ENCODE data around the gene KCND2.
"Not testable (repeated sequence)": the region's sequence is repeated elsewhere in the genome, so short reads cannot be mapped to it uniquely, and the experiment has no call there.

The KCND2 gene

DNA sequence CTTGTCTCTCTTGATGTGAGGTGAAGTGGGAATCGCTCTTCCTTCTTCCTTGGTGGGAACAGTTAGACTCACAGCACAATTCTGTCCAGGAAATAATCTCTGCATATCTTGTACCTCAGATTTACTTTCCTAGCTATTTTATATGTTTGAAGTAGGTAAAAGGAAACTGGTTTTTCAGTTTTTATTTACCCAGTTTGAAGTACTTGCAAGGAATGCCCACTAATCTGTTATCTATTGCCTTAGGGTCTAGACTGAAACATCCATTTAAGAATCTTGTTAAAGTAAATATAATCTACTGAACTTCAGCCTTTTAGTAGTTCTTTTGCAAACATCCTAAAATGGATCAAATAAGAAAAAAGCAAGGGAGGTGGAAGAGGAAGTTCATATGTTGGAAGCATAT is 229.8 kb downstream of the KCND2 start:
- no peak for FAIRE-seq

DNA sequence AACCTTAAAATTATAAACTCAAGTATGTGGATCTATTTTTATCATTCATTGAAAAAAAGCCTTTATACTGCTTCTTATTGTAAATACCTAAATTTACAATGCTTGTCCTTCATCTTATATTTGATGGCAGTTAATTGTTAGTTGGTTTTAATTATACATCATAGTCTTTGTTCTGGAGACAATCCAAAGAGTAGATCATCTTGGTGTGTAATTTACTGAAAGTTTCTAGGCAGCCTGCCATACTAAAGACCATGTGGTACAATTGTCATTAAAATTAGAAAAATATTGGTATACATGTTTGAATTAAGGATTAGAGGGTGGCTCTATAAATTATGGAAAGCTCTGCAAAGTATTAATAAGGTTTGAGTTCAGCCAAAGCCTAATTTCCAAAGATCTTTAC is 231.4 kb downstream of the KCND2 start:
- FAIRE-seq, result no peak

- FAIRE-seq, result no peak
Observed at GRCh38 chr7:120505770-120506169, 232.8 kb downstream of the KCND2 start.

DNA sequence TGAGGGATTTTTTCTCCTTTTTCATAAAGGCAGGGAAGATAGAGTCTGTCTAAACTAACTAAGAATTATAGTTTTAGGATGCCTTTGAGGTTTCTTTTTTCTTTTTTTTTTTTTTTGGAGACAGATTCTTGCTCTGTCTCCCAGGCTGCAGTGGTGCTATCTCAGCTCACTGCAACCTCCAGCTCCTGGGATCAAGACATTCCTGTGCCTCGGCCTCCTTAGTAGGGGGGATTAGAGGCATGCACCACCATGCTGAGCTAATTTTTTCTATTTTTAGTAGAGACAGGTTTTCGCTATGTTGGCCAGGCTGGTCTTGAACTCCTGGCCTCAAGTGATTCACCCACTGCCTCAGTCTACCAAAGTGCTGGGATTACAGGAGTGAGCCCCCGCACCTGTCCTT is 239.7 kb downstream of the KCND2 start:
- no peak for FAIRE-seq

GRCh38 chr7:120519224-120519623 is 246.2 kb downstream of the KCND2 start:
- FAIRE-seq, result no peak

DNA sequence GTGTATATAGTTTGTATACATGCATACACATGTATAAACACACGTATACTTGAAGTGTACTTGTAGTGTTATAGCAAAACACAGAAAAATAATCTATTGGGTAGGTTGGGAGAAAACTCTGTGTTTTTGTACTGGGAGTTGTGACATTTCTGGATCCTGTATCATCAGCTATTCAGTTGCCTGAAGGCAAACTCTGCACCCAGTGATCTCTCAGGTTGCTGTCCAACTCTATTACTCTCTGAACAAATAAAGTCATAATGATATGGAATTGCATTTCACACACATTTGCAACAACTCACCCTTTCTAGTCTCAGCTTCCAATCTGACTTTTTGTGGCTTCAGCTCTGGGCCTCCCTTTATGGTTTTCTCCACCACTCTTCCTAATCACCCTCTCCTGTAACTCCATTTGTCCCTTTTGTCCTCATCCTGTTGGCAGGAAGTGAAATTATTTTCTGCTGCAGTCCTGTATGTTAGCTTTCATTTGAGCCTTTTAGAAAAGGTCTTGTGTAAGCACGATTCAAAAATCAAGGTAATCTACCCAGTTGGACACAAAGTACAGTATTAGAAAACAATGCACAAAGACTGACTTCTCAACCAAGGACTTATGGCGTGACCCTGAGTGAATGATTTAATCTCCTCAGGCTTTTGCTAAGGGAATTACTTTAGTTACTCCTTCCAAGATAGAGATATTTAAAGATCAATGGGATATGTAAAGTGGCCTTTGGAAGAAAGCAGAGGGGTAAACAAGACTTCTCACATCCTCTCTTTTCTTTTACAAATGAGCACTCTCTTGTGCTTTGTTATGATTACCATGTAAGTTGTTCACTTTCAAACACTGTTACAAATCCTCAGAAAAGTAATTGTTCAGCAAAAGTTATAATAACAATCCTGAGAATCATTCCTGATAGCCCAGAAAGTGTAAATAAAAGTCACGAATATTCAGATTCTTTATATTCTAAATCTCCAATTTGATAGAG is 249.1 kb downstream of the KCND2 start:
- no peak for FAIRE-seq

DNA sequence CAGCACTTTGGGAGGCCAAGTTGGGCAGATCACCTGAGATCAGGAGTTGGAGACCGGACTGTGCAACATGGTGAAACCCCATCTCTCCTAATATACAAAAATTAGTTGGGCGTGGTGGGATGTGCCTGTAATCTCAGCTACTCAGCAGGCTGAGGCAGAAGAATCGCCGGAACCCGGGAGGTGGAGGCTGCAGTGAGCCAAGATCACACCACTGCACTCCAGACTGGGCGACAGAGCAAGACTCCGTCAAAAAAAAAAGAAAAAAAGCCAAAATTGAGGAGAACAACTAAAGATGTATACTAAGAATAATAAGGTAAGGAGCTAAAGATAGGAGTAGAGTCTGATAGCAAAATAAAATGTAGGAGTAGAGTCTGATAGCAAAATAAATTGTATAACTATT is 251.0 kb downstream of the KCND2 start:
- no peak for FAIRE-seq

GRCh38 chr7:120526902-120527509 is 254.0 kb downstream of the KCND2 start:
- no peak for FAIRE-seq

DNA sequence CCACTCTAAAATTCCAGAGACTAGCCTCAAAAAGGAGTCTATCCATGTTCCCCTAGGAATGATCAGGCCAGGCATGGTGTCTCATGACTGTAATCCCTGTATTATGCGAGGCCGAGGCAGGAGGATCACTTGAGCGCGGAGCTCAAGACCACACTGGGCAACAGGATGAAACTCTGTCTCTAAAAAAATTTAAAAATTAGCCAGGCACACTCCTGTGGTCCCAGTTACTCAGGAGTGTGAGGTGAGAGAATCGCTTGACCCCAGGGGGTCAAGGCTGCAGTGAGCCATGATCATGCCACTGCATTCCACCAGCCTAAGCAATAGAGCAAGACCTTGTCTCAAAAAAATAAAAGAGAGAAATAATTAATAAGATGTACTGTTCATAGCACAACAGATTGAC is 256.8 kb downstream of the KCND2 start:
- no peak for FAIRE-seq

- FAIRE-seq, result no peak
Observed at GRCh38 chr7:120538335-120538734, 265.4 kb downstream of the KCND2 start.

- FAIRE-seq, result no peak
Observed at GRCh38 chr7:120539321-120539720, 266.3 kb downstream of the KCND2 start.

- FAIRE-seq, result no peak
Observed at GRCh38 chr7:120547605-120548004, 274.6 kb downstream of the KCND2 start.

GRCh38 chr7:120550494-120551048 is 277.6 kb downstream of the KCND2 start:
- no peak for FAIRE-seq

GRCh38 chr7:120553491-120553890 is 280.5 kb downstream of the KCND2 start:
- FAIRE-seq, result no peak

GRCh38 chr7:120554960-120555571 is 282.1 kb downstream of the KCND2 start:
- FAIRE-seq, result peak; percentile 30

- FAIRE-seq, result no peak
Observed at GRCh38 chr7:120564145-120564544, 291.2 kb downstream of the KCND2 start.

DNA sequence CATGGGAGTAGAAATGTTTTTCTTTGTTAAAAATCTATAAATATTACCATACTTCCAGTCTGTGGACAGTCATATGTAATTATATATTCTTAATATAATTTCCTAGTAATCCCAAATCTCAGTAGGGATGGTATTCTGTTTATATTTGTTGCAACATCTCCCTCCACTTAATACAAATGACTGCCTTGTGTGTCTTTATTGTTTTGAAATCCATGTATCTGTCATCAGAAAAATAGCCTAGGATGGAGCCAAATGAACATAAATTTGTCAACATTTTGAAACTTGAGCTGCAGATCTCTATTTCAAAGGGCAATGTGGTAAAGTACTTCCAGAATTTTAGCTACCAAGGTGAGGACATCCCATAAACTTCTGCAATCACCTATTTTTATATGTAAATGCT is 294.2 kb downstream of the KCND2 start:
- FAIRE-seq, result no peak

DNA sequence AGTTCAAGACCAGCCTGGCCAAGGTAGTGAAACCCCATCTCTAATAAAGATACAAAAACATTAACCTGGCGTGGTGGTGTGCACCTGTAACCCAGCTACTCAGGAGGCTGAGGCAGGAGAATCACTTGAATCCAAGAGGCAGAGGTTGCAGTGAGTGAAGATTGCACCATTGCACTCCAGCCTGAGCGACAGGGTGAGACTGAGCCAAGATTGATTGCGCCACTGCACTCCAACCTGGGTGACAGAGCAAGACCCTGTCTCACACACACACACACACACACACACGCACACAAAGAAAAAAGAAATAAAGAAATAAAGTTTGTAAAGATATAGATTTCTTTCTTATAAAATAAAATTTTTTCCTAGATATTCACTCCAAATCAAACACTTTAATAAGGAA is 305.7 kb downstream of the KCND2 start:
- FAIRE-seq, result not testable (repeated sequence)

- no peak for FAIRE-seq
Observed at GRCh38 chr7:120582916-120583315, 309.9 kb downstream of the KCND2 start.

GRCh38 chr7:120583899-120584586 is 311.1 kb downstream of the KCND2 start:
- FAIRE-seq, result no peak

GRCh38 chr7:120586571-120586970 is 313.6 kb downstream of the KCND2 start:
- no peak for FAIRE-seq

GRCh38 chr7:120587243-120587642 is 314.3 kb downstream of the KCND2 start:
- FAIRE-seq, result no peak

GRCh38 chr7:120588416-120588815 is 315.4 kb downstream of the KCND2 start:
- no peak for FAIRE-seq

Data from islet of Langerhans (tissue), 1 donor.